Nephron (organoid): ENCODE results near the gene FBL.
A peak's percentile ranks its signal among the peaks of the same experiment; 100 is the strongest.
"Not testable (repeated sequence)": the region's sequence is repeated elsewhere in the genome, so short reads cannot be mapped to it uniquely, and the experiment has no call there.

ENCODE experiments used
- H3K27ac Mint-ChIP-seq, 3 experiments: 2 replicates each; pipeline ENCODE4 v1.8.0; 2020; ENCODE audit warnings: mixed read lengths in 3 of 3, mild to moderate bottlenecking in 2 of 3, moderate library complexity in 1 of 3
- H3K27me3 Mint-ChIP-seq: 2 replicates; pipeline ENCODE4 v1.8.0; 2021; ENCODE audit warnings: low read depth, mild to moderate bottlenecking, moderate library complexity, mixed read lengths
- H3K36me3 Mint-ChIP-seq: 2 replicates; pipeline ENCODE4 v1.8.0; 2020; ENCODE audit warnings: low read depth, mixed read lengths
- H3K4me1 Mint-ChIP-seq: 2 replicates; pipeline ENCODE4 v1.8.0; 2020; ENCODE audit warnings: mixed read lengths
- H3K4me3 Mint-ChIP-seq, 3 experiments: 2 replicates each; pipeline ENCODE4 v1.8.0; 2020; ENCODE audit warnings: mild to moderate bottlenecking in 3 of 3, mixed read lengths in 3 of 3, moderate library complexity in 2 of 3
- H3K9me3 Mint-ChIP-seq: 2 replicates; pipeline ENCODE4 v1.8.0; 2020; ENCODE audit warnings: mixed read lengths
- TF ChIP-seq, protein P1 (sequence below), 3 experiments: fragments of 200-600 bp; sonication (generic); IDR thresholded peaks; one replicate each; pipeline ENCODE4 v1.5.0; 2021; ENCODE audit warnings: antibody characterized with exemption in 3 of 3; ENCODE audit not compliant: unreplicated experiment in 3 of 3

FBL gene

DNA sequence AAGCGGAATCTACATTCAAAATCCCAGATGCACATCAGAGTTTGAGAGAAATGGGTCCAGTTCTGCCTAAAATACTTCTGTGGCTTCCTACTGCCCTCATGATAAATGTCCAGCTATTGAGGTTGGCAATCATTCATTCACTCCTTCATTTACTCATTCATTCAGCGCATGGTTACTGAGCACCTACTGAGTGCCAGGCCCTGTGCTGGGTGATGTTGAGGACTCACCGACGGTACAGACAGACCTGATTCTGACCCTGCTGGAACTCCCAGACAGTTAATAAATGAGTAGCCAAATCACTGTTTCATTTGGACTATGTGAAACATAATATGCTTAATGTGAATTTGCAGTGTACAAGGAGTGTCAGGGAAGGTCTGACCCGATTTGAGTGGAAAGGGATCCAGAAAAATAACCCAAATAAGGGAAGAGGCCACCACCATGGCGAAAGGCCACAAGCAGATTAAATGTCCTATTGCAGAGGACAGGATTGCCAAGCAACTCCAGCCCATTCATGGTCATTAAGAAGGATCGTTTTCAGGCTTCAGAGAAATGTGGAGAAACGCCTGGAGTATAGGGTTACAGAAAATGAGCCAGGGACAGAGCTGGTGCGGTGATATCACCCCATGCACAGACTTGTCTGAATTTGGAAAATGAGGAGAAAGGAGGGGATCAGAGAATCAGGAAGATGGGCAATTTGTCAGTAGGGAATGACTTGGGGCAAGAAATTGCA lies 32.8 kb downstream of the FBL start:
- TF ChIP-seq, protein P1, sequence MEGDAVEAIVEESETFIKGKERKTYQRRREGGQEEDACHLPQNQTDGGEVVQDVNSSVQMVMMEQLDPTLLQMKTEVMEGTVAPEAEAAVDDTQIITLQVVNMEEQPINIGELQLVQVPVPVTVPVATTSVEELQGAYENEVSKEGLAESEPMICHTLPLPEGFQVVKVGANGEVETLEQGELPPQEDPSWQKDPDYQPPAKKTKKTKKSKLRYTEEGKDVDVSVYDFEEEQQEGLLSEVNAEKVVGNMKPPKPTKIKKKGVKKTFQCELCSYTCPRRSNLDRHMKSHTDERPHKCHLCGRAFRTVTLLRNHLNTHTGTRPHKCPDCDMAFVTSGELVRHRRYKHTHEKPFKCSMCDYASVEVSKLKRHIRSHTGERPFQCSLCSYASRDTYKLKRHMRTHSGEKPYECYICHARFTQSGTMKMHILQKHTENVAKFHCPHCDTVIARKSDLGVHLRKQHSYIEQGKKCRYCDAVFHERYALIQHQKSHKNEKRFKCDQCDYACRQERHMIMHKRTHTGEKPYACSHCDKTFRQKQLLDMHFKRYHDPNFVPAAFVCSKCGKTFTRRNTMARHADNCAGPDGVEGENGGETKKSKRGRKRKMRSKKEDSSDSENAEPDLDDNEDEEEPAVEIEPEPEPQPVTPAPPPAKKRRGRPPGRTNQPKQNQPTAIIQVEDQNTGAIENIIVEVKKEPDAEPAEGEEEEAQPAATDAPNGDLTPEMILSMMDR (IDR thresholded peaks at IDR 0.05; ENCODE audit: unreplicated experiment in 3 of 3): no peak
- Mint-ChIP-seq H3K27ac (peak overlapping the region; percentile 14 to 27 (median 16)), H3K4me1 (peaks cover 37% of the 10 kb centered on the region), H3K36me3 (peaks cover 7% of the 10 kb centered on the region), H3K4me3 (no peak overlapping the region), H3K27me3 (no peaks in the 10 kb centered on the region), H3K9me3 (peaks cover 2% of the 10 kb centered on the region)

DNA sequence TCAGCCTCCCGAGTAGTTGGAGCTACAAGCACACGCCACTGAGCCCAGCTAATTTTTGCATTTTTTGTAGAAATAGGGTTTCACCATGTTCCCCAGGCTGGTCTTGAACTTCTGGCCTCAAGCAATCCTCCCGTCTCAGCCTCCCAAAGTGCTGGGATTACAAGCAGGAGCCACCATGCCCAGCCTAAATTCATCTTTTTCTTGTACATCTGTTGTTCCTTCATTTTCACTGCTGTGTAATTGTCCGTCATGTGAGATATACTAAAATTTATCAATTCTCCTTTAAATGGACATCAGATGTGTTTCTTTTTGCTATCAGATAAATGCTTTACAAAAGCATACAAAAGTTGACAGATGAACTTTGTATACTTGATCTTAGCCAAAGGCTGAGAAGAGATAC lies 35.1 kb downstream of the FBL start:
- Mint-ChIP-seq H3K27me3 (no peaks in the 10 kb centered on the region), H3K36me3 (peaks cover 4% of the 10 kb centered on the region), H3K4me1 (peaks cover 24% of the 10 kb centered on the region), H3K9me3 (peaks cover 5% of the 10 kb centered on the region), H3K4me3 (no peak overlapping the region), H3K27ac (no peak overlapping the region)
- TF ChIP-seq, protein P1 (IDR thresholded peaks at IDR 0.05; ENCODE audit: unreplicated experiment in 3 of 3): no peak

DNA sequence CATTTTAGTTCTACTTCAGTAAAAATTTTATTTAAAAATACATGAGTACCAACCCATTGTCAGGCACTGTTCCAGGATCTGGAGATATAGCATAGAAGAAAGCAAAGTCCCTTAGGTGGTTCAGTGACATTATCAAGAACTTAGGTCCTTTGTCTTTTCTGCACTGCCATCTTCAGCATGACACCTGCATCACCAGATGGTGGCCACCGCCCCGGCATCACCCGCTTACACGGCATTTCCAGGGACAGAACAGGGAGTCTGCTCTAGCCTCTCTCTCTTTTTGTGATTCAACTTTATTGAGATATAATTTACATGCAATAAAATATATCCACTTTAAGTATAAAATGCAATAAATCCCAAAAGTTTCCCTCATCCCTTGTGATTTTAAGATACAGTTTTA lies 35.8 kb downstream of the FBL start:
- peaks cover 5% of the 10 kb centered on the region for H3K9me3 Mint-ChIP-seq
- no peak overlapping the region for H3K4me3 Mint-ChIP-seq
- peaks cover 20% of the 10 kb centered on the region for H3K4me1 Mint-ChIP-seq
- no peaks in the 10 kb centered on the region for H3K27me3 Mint-ChIP-seq
- H3K36me3 Mint-ChIP-seq: no peaks in the 10 kb centered on the region
- H3K27ac Mint-ChIP-seq: no peak overlapping the region
- TF ChIP-seq, protein P1 (IDR thresholded peaks at IDR 0.05; ENCODE audit: unreplicated experiment in 3 of 3): no peak

DNA sequence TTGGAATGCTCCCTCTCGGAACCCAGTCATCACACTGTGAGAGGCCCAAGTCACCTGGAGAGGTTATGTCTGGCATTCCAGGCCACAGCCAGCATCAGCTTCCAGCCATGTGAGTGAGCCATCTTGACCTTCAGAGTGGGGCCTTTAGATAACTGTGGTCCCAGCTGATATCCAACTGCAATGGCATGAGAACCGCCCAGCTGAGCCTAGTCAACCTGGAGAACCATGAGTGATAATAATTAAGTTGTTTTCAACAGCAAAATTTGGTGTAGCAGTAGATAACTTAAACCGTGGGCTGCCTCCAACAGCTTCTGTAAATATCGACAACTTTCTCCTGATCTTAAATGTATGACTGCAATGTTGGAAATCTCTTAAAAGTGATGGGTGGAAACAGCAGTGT lies 36.8 kb downstream of the FBL start:
- no peaks in the 10 kb centered on the region for H3K36me3 Mint-ChIP-seq
- H3K9me3 Mint-ChIP-seq: peaks cover 5% of the 10 kb centered on the region
- H3K27me3 Mint-ChIP-seq: no peaks in the 10 kb centered on the region
- TF ChIP-seq, protein P1 (IDR thresholded peaks at IDR 0.05; ENCODE audit: unreplicated experiment in 3 of 3): no peak
- H3K4me1 Mint-ChIP-seq: peaks cover 25% of the 10 kb centered on the region
- H3K4me3 Mint-ChIP-seq: no peak overlapping the region
- H3K27ac Mint-ChIP-seq: no peak overlapping the region

DNA sequence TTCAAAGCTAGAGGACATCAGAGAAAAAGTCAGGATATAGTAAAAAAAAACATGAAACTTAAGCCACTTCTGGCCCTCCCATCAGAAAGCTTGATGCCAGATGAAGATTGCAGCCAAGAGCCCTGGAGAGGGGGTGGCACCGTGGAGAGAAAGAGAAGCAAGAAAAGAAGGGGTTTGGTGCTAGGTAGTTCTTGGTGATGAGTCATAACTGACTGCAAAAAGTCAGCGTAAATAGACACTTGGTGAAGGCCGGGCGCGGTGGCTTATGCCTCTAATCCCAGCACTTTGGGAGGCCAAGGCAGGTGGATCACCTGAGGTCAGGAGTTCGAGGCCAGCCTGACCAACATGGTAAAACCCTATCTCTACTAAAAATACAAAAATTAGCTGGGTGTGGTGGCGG lies 37.5 kb downstream of the FBL start:
- H3K27ac Mint-ChIP-seq, H3K4me3 Mint-ChIP-seq, H3K27me3 Mint-ChIP-seq, H3K36me3 Mint-ChIP-seq, H3K9me3 Mint-ChIP-seq: not testable (repeated sequence)
- H3K4me1 Mint-ChIP-seq: peaks cover 27% of the 10 kb centered on the region

DNA sequence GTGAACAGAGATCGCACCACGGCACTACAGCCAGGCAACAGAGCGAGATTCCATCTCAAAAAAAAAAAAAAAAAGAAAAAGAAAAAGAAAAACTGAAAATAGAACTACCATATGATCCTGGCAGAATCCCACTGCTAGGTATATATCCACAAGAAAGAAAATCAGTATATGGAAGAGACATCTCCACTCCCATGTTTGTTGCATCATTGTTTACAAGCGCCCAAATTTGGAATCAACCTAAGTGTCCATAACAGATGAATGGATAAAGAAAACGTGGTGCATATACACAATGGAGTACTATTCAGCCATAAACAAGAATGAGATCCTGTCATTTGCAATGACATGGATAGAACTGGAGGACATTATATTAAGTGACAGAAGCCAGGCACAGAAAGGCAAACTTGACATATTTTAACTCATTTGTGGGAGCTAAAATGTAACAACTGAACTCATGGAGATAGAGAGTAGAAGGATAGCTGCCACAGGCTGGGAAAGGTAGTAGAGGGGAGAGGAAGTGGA lies 38.3 kb downstream of the FBL start:
- Mint-ChIP-seq H3K4me3 (no peak overlapping the region), H3K27me3 (no peaks in the 10 kb centered on the region), H3K27ac (no peak overlapping the region), H3K36me3 (no peaks in the 10 kb centered on the region), H3K9me3 (peaks cover 5% of the 10 kb centered on the region), H3K4me1 (peaks cover 24% of the 10 kb centered on the region)
- TF ChIP-seq, protein P1 (IDR thresholded peaks at IDR 0.05; ENCODE audit: unreplicated experiment in 3 of 3): no peak
